Stimulated activated CD4-positive, alpha-beta T cell treated with anti-CD3 and anti-CD28 coated beads, Interleukin-4, amount 100 ng/mL, for 48 hours (primary cell): Measurements from ENCODE around the gene CACNB2.
"Not testable (repeated sequence)": the region's sequence is repeated elsewhere in the genome, so short reads cannot be mapped to it uniquely, and the experiment has no call there.

Experiments
- DNase-seq, 2 donors: peaks; one replicate each; pipeline ENCODE4 v3.0.0-alpha.2; 2020; ENCODE audit warnings: low read depth in 2 of 2

Gene CACNB2

GRCh38 chr10:18197706-18198105 lies 57.5 kb downstream of the CACNB2 start:
- DNase-seq = no peak

GRCh38 chr10:18201877-18202276 lies 61.7 kb downstream of the CACNB2 start:
- no peak for DNase-seq

GRCh38 chr10:18202680-18203460 lies 62.6 kb downstream of the CACNB2 start:
- no peak for DNase-seq

- no peak for DNase-seq
These were observed 63.2 kb downstream of the CACNB2 start for GRCh38 chr10:18203471-18203870.

- no peak for DNase-seq
These were observed 64.0 kb downstream of the CACNB2 start for GRCh38 chr10:18204039-18204835.

GRCh38 chr10:18205098-18205834 lies 65.0 kb downstream of the CACNB2 start:
- DNase-seq = no peak

GRCh38 chr10:18208186-18208585 lies 68.0 kb downstream of the CACNB2 start:
- DNase-seq = not testable (repeated sequence)

- DNase-seq = no peak
These were observed 69.0 kb downstream of the CACNB2 start for GRCh38 chr10:18209241-18209640.

GRCh38 chr10:18210711-18211110 lies 70.5 kb downstream of the CACNB2 start:
- no peak for DNase-seq

GRCh38 chr10:18211862-18212261 lies 71.6 kb downstream of the CACNB2 start:
- no peak for DNase-seq

- no peak for DNase-seq
These were observed 73.0 kb downstream of the CACNB2 start for GRCh38 chr10:18213271-18213670.

- no peak for DNase-seq
These were observed 74.7 kb downstream of the CACNB2 start for GRCh38 chr10:18214691-18215563.

- no peak for DNase-seq
These were observed 76.3 kb downstream of the CACNB2 start for GRCh38 chr10:18216482-18216881.

GRCh38 chr10:18217577-18217976 lies 77.4 kb downstream of the CACNB2 start:
- no peak for DNase-seq

GRCh38 chr10:18219146-18219545 lies 78.9 kb downstream of the CACNB2 start:
- no peak for DNase-seq

- DNase-seq = no peak
These were observed 80.9 kb downstream of the CACNB2 start for GRCh38 chr10:18221123-18221522.

- no peak for DNase-seq
These were observed 81.7 kb downstream of the CACNB2 start for GRCh38 chr10:18221882-18222281.

GRCh38 chr10:18222866-18223265 lies 82.6 kb downstream of the CACNB2 start:
- no peak for DNase-seq

GRCh38 chr10:18223898-18224297 lies 83.7 kb downstream of the CACNB2 start:
- DNase-seq = no peak

GRCh38 chr10:18224626-18225445 lies 84.6 kb downstream of the CACNB2 start:
- no peak for DNase-seq

- no peak for DNase-seq
These were observed 86.1 kb downstream of the CACNB2 start for GRCh38 chr10:18226336-18226735.
